ENCODE results near the gene CARS1.

CARS1 gene

DNA sequence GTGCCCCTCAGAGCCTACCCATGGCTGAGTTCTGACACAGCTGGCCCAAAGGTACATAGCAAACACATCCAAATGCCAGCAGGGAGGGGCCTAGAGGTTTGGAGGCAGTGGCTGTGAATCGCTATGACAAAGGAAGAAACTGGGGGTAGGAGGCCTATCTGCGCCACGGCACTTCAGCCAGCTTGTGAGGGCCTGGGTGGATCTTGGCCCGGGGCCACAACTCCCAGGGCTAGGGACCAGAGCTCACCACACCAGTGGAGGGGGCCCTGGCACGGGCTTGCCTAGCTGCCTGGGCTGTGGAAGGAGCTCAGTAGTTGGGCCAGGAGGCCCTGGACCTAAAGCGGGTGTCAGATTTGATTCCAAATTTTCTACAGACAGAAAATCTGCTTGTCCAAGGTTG lies 55.7 kb downstream of the CARS1 start:
- Histone ChIP-seq H3K9ac (no peak overlapping the region), H3K36me3 (ENCODE audit: insufficient read depth) (no peaks in the 10 kb centered on the region)

DNA sequence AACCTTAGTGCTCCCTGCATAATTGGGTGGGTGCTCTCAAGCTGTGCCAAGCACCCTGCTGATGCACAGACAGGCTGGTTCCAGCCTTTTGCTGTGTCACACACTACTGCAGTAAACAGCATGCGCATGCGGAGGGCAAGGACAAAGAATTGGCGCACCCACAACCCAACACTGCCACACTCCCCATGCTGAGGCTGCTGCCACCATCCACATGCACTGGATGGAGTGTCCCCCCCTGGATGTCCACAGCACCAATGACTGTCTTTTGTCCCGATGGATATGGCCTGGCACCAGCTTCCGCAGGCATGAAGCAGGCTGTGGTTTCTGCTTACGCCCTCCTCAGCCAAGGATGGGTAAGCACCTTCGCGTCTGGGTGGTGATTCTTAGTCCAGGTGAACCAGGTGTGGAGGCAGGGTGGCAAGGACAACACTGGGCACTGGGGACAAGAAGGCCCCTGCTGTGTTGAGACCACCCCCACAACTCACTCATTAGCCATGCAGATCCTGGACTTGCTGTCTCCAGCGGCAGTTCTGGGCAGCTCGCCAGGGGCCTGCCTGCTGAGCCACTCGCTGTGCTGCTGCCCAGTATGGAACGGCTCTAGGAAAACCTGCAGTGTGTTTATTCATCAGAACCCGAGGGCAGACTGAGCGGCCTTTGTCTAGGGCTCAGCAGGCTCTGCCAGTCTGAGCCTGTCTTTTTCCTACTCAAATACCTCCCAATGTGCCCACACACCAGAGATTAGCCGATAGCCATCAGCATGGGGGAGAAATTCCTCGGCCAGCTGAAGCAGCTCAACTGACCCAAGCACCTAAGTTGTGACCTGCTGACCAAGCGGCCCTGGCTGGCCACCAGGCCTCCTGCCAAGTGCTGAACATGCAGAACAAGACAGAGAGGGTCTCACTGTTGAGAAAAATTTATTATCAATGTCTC lies 56.9 kb downstream of the CARS1 start:
- H2AFZ ChIP-seq (ENCODE audit: low read depth), result no peak overlapping the region
- no peaks in the 10 kb centered on the region for H3K79me2 ChIP-seq (ENCODE audit: insufficient read depth, low read depth)
- H3K4me3 ChIP-seq (IDR thresholded peaks at IDR 0.05; ENCODE audit: insufficient read depth, low read depth, low read length), result no peak overlapping the region
- TF ChIP-seq, protein P1, sequence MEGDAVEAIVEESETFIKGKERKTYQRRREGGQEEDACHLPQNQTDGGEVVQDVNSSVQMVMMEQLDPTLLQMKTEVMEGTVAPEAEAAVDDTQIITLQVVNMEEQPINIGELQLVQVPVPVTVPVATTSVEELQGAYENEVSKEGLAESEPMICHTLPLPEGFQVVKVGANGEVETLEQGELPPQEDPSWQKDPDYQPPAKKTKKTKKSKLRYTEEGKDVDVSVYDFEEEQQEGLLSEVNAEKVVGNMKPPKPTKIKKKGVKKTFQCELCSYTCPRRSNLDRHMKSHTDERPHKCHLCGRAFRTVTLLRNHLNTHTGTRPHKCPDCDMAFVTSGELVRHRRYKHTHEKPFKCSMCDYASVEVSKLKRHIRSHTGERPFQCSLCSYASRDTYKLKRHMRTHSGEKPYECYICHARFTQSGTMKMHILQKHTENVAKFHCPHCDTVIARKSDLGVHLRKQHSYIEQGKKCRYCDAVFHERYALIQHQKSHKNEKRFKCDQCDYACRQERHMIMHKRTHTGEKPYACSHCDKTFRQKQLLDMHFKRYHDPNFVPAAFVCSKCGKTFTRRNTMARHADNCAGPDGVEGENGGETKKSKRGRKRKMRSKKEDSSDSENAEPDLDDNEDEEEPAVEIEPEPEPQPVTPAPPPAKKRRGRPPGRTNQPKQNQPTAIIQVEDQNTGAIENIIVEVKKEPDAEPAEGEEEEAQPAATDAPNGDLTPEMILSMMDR (conservative IDR thresholded peaks at IDR 0.05; ENCODE audit: low read depth, low read length), result no peak
- no peak overlapping the region for H3K4me2 ChIP-seq
- H3K27ac ChIP-seq, result no peak overlapping the region
- H4K20me1 ChIP-seq (ENCODE audit: insufficient read depth), result no peaks in the 10 kb centered on the region
- no peaks in the 10 kb centered on the region for H3K4me1 ChIP-seq (ENCODE audit: low read depth, poor library complexity, severe bottlenecking)
- H3K36me3 ChIP-seq (ENCODE audit: insufficient read depth), result no peaks in the 10 kb centered on the region
- H3K9ac ChIP-seq, result no peak overlapping the region
- H3K27me3 ChIP-seq (ENCODE audit: insufficient read depth, low read depth), result no peaks in the 10 kb centered on the region

More for the DNA sequence above, 55.7 kb downstream of the CARS1 start:
- H4K20me1 ChIP-seq (ENCODE audit: insufficient read depth), result no peaks in the 10 kb centered on the region
- no peak overlapping the region for H2AFZ ChIP-seq (ENCODE audit: low read depth)
- no peak overlapping the region for H3K4me2 ChIP-seq
- H3K4me3 ChIP-seq (IDR thresholded peaks at IDR 0.05; ENCODE audit: insufficient read depth, low read depth, low read length), result no peak overlapping the region
- H3K27me3 ChIP-seq (ENCODE audit: insufficient read depth, low read depth), result no peaks in the 10 kb centered on the region
- no peaks in the 10 kb centered on the region for H3K4me1 ChIP-seq (ENCODE audit: low read depth, poor library complexity, severe bottlenecking)
- no peak overlapping the region for H3K27ac ChIP-seq
- no peaks in the 10 kb centered on the region for H3K79me2 ChIP-seq (ENCODE audit: insufficient read depth, low read depth)
- TF ChIP-seq, protein P1 (conservative IDR thresholded peaks at IDR 0.05; ENCODE audit: low read depth, low read length), result no peak

DNA sequence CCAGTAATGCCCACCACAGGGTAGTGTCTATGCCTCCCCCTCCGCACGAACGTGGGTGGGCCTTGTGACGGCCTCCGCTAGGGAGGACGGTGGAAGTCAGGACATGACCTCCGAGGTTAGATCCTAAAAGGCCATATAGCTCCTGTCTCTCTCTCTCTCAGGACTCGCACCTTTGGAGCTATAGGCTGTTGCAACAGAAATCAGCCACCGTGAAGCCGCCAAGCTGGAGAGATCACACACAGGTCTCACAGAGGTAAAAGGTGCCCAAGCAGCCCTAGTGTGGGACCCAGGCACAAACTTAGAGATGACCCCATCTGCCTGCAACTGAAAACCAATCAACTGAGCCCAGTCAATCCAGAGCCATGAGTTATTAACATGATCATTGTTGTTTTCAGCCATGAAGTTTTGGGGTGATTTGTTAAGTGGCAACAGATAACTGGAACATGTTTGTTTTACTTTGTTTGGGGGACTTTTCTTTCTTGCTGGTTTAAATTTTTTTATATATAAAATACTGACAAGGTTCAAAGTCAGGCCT lies 57.7 kb downstream of the CARS1 start:
- TF ChIP-seq, protein P1 (conservative IDR thresholded peaks at IDR 0.05; ENCODE audit: low read depth, low read length), result no peak
- H3K36me3 ChIP-seq (ENCODE audit: insufficient read depth), result no peaks in the 10 kb centered on the region

DNA sequence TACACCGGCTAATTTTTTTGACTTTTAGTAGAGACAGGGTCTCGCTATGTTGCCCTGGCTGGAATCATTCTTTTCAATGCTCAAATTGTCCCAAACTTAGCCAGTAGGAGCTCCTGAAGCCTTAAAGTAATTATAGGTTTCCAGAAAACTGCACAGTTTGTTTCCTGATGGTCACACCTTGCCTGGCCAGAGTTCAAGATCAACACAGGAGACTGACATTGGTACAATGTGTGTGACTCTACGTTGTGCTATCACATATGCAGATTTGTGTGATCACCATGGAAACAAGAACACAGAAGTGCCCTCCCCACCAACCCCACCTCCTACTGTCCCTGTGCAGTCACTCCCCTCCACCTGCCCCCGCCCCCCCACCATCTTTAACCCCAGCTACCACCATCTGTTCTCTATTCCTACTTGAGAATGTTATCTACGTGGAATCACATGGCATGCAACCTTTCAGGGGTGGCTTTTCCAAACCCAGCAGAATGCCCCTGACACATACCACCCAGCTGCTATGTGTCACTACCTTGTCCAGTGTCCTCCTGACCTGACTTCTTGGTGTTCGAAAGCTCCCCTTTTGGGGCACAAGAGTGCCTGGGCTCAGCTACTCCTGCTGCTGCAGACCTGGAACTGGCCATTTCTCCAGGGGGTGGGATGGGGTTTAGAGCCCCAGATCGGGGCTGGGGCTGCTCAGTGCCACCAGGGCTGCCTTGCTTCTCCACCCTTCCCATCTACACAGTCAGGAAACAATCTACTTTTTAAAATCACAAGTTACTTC lies 59.0 kb downstream of the CARS1 start:
- Histone ChIP-seq H3K4me1 (ENCODE audit: low read depth, poor library complexity, severe bottlenecking) (no peaks in the 10 kb centered on the region), H3K79me2 (ENCODE audit: insufficient read depth, low read depth) (no peaks in the 10 kb centered on the region), H3K27ac (no peak overlapping the region), H3K27me3 (ENCODE audit: insufficient read depth, low read depth) (no peaks in the 10 kb centered on the region), H2AFZ (ENCODE audit: low read depth) (no peak overlapping the region), H3K36me3 (ENCODE audit: insufficient read depth) (no peaks in the 10 kb centered on the region), H3K9ac (no peak overlapping the region), H4K20me1 (ENCODE audit: insufficient read depth) (no peaks in the 10 kb centered on the region), H3K4me2 (no peak overlapping the region), H3K4me3 (IDR thresholded peaks at IDR 0.05; ENCODE audit: insufficient read depth, low read depth, low read length) (no peak overlapping the region)
- TF ChIP-seq, protein P1 (conservative IDR thresholded peaks at IDR 0.05; ENCODE audit: low read depth, low read length), result no peak

More for the DNA sequence above, 57.7 kb downstream of the CARS1 start:
- no peaks in the 10 kb centered on the region for H3K79me2 ChIP-seq (ENCODE audit: insufficient read depth, low read depth)
- H3K27ac ChIP-seq, result no peak overlapping the region
- H3K4me3 ChIP-seq (IDR thresholded peaks at IDR 0.05; ENCODE audit: insufficient read depth, low read depth, low read length), result no peak overlapping the region
- H3K27me3 ChIP-seq (ENCODE audit: insufficient read depth, low read depth), result no peaks in the 10 kb centered on the region
- H3K4me1 ChIP-seq (ENCODE audit: low read depth, poor library complexity, severe bottlenecking), result no peaks in the 10 kb centered on the region
- no peak overlapping the region for H2AFZ ChIP-seq (ENCODE audit: low read depth)
- H3K4me2 ChIP-seq, result no peak overlapping the region
- no peaks in the 10 kb centered on the region for H4K20me1 ChIP-seq (ENCODE audit: insufficient read depth)
- no peak overlapping the region for H3K9ac ChIP-seq
